Ishikawa (cell line): ENCODE results near the gene PTP4A2.

Source experiments
- EGR1 ChIP-seq: IDR thresholded peaks from 2 replicates; pipeline ENCODE4 v1.6.1; 2012
- EP300 ChIP-seq: IDR thresholded peaks from 2 replicates; pipeline ENCODE4 v1.6.1; 2012; ENCODE audit warnings: borderline replicate concordance

- TF ChIP-seq EP300 (no peak), EGR1 (no peak)
These were observed 19.8 kb upstream of the PTP4A2 start for GRCh38 chr1:31957701-31958674.
